Renal cortex interstitium (tissue), 11 donors: ENCODE data around the gene ZFAND4. TPM values are rescaled to one million over a fixed set of nuclear protein-coding genes. Genes with fewer than 3 reads are reported as not detected.

ENCODE experiments used
- DNase-seq, 11 donors: peaks; one replicate each; pipeline ENCODE4 v3.0.0-alpha.2; 2013; ENCODE audit warnings: low read depth in 9 of 11, low spot score in 4 of 11; ENCODE audit errors: extremely low read depth in 1 of 11
- polyA plus RNA-seq, 3 donors: library from polyadenylated mRNA; unstranded; fragments of 120-200 nt; gene quantifications; one replicate each; pipeline ENCODE4 v1.2.1, GENCODE V29; 2013; ENCODE audit not compliant: insufficient read length in 3 of 3

Gene ZFAND4
- polyA plus RNA-seq, 3 donors = 13.5 to 15.4 (median 14.5) TPM

DNA sequence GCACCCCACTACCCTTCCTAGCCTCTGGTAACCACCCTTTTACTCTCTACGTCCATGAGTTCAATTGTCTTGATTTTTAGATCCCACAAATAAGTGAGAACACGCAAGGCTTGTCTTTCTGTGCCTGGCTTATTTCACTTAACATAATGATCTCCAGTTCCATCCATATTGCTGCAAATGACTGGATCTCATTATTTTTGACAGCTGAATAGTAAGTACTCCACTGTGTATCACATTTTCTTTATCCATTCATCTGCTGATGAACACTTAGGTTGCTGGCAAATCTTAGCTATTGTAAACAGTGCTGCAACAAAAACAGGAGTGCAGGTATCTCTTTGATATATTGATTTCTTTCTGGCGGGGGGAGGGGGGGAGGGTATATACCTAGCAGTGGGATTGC is 106.2 kb downstream of the ZFAND4 start:
- no peak for DNase-seq

Other genes with a start within 250 kb of the ZFAND4 start
- gene WASHC2C, start 54.5 kb upstream of the ZFAND4 start, polyA plus RNA-seq = 10 to 100 TPM; 62.0 to 65.7 (median 65.6) TPM
- gene AGAP4, start 174.7 kb upstream of the ZFAND4 start, polyA plus RNA-seq = 10 to 100 TPM; 30.3 to 52.8 (median 36.1) TPM